K562 treated with DMSO at 1 percent for 12 hours (cell line): ENCODE results near the gene NDUFA8. TPM values are rescaled to one million over a fixed set of nuclear protein-coding genes. Genes with fewer than 3 reads are reported as not detected.

Experiments
- total RNA-seq: library from RNA; unstranded; fragments of 300-600 nt; gene quantifications from 2 replicates; pipeline ENCODE4 v1.2.3, GENCODE V29; 2022; ENCODE audit not compliant: insufficient read depth

Gene NDUFA8
- 197 and 254 TPM in 2 replicates for total RNA-seq

DNA sequence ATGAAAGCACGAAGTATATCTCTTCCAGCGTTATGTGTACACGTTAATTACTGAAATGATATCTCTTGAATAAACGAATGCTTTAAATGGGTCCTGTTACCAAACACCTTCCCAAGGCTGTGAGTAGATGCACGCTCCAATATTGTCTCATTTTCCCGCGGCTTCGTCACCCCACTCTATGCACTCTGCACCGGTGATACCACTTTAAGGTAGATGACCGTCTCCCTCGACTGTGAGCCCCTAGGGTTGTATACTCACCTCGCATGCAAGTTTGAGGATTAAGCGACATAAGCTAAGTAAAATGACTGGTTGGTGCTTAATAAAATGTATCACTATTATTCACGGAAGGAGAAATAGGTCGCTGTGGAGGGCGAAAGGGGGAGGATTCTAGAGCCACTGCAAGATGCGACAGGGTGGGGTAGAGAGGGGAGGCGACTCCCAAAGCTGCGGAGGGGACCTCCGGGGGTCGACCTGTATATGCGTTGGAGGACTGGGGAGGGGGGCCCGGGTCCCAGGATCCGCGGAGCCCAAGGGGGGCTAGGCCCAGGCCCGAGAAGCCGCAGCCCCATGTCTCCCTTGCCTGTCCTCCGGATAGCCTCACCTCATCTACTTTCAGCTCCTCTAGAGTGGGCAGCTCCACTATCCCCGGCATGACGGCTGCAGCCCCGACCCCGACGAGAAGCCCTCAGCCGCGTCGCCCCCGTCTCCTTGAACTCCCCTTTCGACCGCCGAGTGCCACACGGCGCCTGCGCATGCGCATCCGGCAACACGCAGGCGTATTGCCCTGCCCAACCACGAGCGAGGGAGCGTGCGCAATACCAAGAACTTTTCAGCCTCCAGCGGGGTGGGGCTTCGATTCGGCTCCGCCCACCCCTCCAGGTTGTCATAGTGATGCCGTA lies at the start of gene NDUFA8, which contains the start of gene MORN5:
Gene NDUFA8 (minus strand): TSS at position 754 of the 899 bp plus-strand sequence. CDS start 102 bp downstream, at position 652.
Gene MORN5 (plus strand): TSS at position 883 of the 899 bp plus-strand sequence. CDS start 65 bp downstream, outside the sequence.

Other genes starting within 250 kb of the NDUFA8 start
- gene TTLL11, start 66.5 kb downstream of the NDUFA8 start, total RNA-seq: 1.7 and 7.0 TPM in 2 replicates
- not detected in 2 replicates for gene MORN5, start 129 bp upstream of the NDUFA8 start, total RNA-seq
- gene LHX6, start 69.2 kb upstream of the NDUFA8 start, total RNA-seq: 3.3 and 3.6 TPM in 2 replicates
- 6.5 and 17.8 TPM in 2 replicates for gene RBM18, start 105.1 kb upstream of the NDUFA8 start, total RNA-seq
- gene MRRF, start 105.1 kb upstream of the NDUFA8 start, total RNA-seq: 13.7 and 28.9 TPM in 2 replicates
- 9.5 and 18.7 TPM in 2 replicates for gene PTGS1, start 211.2 kb upstream of the NDUFA8 start, total RNA-seq